Endothelial cell of umbilical vein (primary cell): ENCODE measurements around the gene VLDLR. TPM values are rescaled to one million over a fixed set of nuclear protein-coding genes. Genes with fewer than 3 reads are reported as not detected.

Experiments used
- BruUV-seq: library from RNA; stranded (reverse); fragments of 400-500 nt; replicated peaks from 2 replicates; lab custom pipeline; 2021; lab: Mats Ljungman, UMichigan
- CTCF ChIA-PET: fragments of 300-600, 350-600 bp; sonication (Branson Sonifier 250); formaldehyde crosslinking; loops from one replicate; lab custom pipeline; 2021; ENCODE audit warnings: antibody characterized with exemption, inconsistent platforms; lab: Charles Lee
- POLR2A ChIA-PET: fragments of 300-600, 350-600 bp; sonication (Branson Sonifier 250); formaldehyde crosslinking; loops from one replicate; lab custom pipeline; 2021; ENCODE audit warnings: antibody characterized with exemption, inconsistent platforms; lab: Charles Lee
- DNase-seq: peaks from one replicate; pipeline ENCODE4 v3.0.0-alpha.2; 2011; ENCODE audit warnings: low read depth, low spot score
- FAIRE-seq: peaks from 2 replicates; lab custom pipeline; 2011; peaks lifted over from hg19 to GRCh38; lab: Jason Lieb, UNC
- H2AFZ ChIP-seq: 2 replicates; pipeline ENCODE4 v1.6.0; 2012; ENCODE audit warnings: low read depth, low read length, control low read depth, inconsistent platforms
- H3K27ac ChIP-seq: 2 replicates; pipeline ENCODE4 v1.5.1; 2011; ENCODE audit warnings: low read depth, mild to moderate bottlenecking, control low read depth, low read length, moderate library complexity; ENCODE audit not compliant: insufficient read depth
- H3K27me3 ChIP-seq, 2 experiments: 2 replicates each; pipeline versions ENCODE4 v1.6.0 to v1.6.1; 2011; ENCODE audit warnings: low read length in 2 of 2, mixed read lengths in 1 of 2; ENCODE audit not compliant: control insufficient read depth in 2 of 2, insufficient read depth in 2 of 2
- H3K36me3 ChIP-seq, 2 experiments: 2 replicates in 1 of 2; 3 replicates in 1 of 2; pipeline ENCODE4 v1.5.1; 2011; ENCODE audit warnings: low read length in 2 of 2, mild to moderate bottlenecking in 1 of 2, moderate library complexity in 1 of 2; ENCODE audit not compliant: control insufficient read depth in 2 of 2, insufficient read depth in 2 of 2; ENCODE audit errors: extremely low read depth in 1 of 2
- H3K4me1 ChIP-seq: 3 replicates; pipeline ENCODE4 v1.5.1; 2011; ENCODE audit warnings: mild to moderate bottlenecking, low read length; ENCODE audit not compliant: control insufficient read depth, insufficient read depth; ENCODE audit errors: extremely low read depth
- H3K4me2 ChIP-seq: 2 replicates; pipeline ENCODE4 v1.6.1; 2011; ENCODE audit warnings: low read length, control low read depth, mixed read lengths; ENCODE audit not compliant: insufficient read depth
- H3K4me3 ChIP-seq, 3 experiments: fragments of 200-600 bp in 1 of 3; sonication (generic), shearing (Covaris generic) in 1 of 3; replicated peaks in 1 of 3; 2 replicates each; pipeline ENCODE4 v1.5.1; 2011 to 2016; ENCODE audit warnings: control low read depth in 3 of 3, low read length in 3 of 3, mild to moderate bottlenecking in 2 of 3, inconsistent platforms in 1 of 3, low read depth in 1 of 3, moderate library complexity in 1 of 3; ENCODE audit not compliant: insufficient read depth in 1 of 3
- H3K79me2 ChIP-seq: 2 replicates; pipeline ENCODE4 v1.6.0; 2012; ENCODE audit warnings: low read length, inconsistent platforms; ENCODE audit not compliant: control insufficient read depth, insufficient read depth
- H3K9ac ChIP-seq: replicated peaks from 2 replicates; pipeline ENCODE3; 2011; ENCODE audit warnings: low read length, control low read depth; ENCODE audit not compliant: insufficient read depth; ENCODE audit errors: extremely low read depth
- H3K9me1 ChIP-seq: replicated peaks from 3 replicates; pipeline ENCODE4 v1.6.0; 2011; ENCODE audit warnings: mild to moderate bottlenecking, low read length; ENCODE audit not compliant: control insufficient read depth, insufficient read depth; ENCODE audit errors: extremely low read depth
- H3K9me3 ChIP-seq: replicated peaks from 2 replicates; pipeline ENCODE4 v1.5.1; 2012; ENCODE audit warnings: low read length, inconsistent platforms; ENCODE audit not compliant: control insufficient read depth, insufficient read depth
- H4K20me1 ChIP-seq: replicated peaks from 2 replicates; pipeline ENCODE3; 2011; ENCODE audit warnings: mild to moderate bottlenecking, low read length; ENCODE audit not compliant: control insufficient read depth, insufficient read depth; ENCODE audit errors: extremely low read depth
- EZH2 ChIP-seq: IDR thresholded peaks from 2 replicates; pipeline ENCODE4 v1.6.1; 2012; ENCODE audit warnings: borderline replicate concordance, low read depth, mild to moderate bottlenecking, moderate library complexity, low read length, inconsistent platforms; ENCODE audit not compliant: severe bottlenecking
- FOS ChIP-seq: IDR thresholded peaks from 2 replicates; pipeline ENCODE4 v1.6.1; 2011; ENCODE audit warnings: mild to moderate bottlenecking, low read length, moderate library complexity, borderline replicate concordance; ENCODE audit not compliant: insufficient read depth
- GATA2 ChIP-seq: IDR thresholded peaks from 2 replicates; pipeline ENCODE4 v1.7.0; 2011; ENCODE audit warnings: low read depth, mild to moderate bottlenecking, moderate library complexity, mixed read lengths, low read length; ENCODE audit not compliant: insufficient read length, insufficient read depth
- JUN ChIP-seq: IDR thresholded peaks from 2 replicates; pipeline ENCODE4 v1.6.1; 2011; ENCODE audit warnings: borderline replicate concordance, low read depth; ENCODE audit not compliant: insufficient read length, insufficient read depth
- MYC ChIP-seq: IDR thresholded peaks from one replicate; pipeline ENCODE4 v1.6.1; 2011; ENCODE audit warnings: mild to moderate bottlenecking, low read depth, low read length
- POLR2A ChIP-seq: IDR thresholded peaks from 2 replicates; pipeline ENCODE4 v1.6.1; 2012; ENCODE audit warnings: low read depth, mild to moderate bottlenecking, control low read depth, low read length
- POLR2AphosphoS5 ChIP-seq: IDR thresholded peaks from 2 replicates; pipeline ENCODE4 v1.6.1; 2012; ENCODE audit warnings: low read depth, mild to moderate bottlenecking, control low read depth, low read length, moderate library complexity; ENCODE audit not compliant: insufficient read depth
- dilution Hi-C: fragments of 300-500 bp; cut with MboI; formaldehyde crosslinking; loops from one replicate; pipeline ENCODE4 v1.15.0; 2019; ENCODE audit warnings: low sequenced_read_pairs; ENCODE audit not compliant: extremely low pct_ligation_motif_present
- intact Hi-C: fragments of 100-400 bp; cut with micrococcal nuclease; formaldehyde crosslinking; loops from one replicate; pipeline ENCODE4 v1.10.0; 2022
- polyA plus RNA-seq, 4 experiments: library from polyadenylated mRNA; depleted of rRNA in 3 of 4; stranded (reverse) in 3 of 4; unstranded in 1 of 4; fragments of >200 nt; gene quantifications; 2 replicates each; pipeline versions ENCODE4 v1.2.1 to v1.2.3, GENCODE V29; 2011 to 2012; ENCODE audit warnings: missing spikeins in 1 of 4
- total RNA-seq: library from RNA; stranded (reverse); gene quantifications from 2 replicates; pipeline ENCODE4 v1.2.3, GENCODE V29; 2021
- TF ChIP-seq, protein P1 (sequence below), 2 donors: IDR thresholded peaks; 1 replicate in 1 of 2; 2 replicates in 1 of 2; pipeline ENCODE4 v1.5.1; 2011; ENCODE audit warnings: low read length in 2 of 2, mild to moderate bottlenecking in 2 of 2, moderate library complexity in 2 of 2, control low read depth in 1 of 2, inconsistent platforms in 1 of 2, low read depth in 1 of 2; ENCODE audit not compliant: insufficient read depth in 1 of 2; ENCODE audit errors: extremely low read depth in 1 of 2
- TF ChIP-seq, protein P2 (sequence below): IDR thresholded peaks from 2 replicates; pipeline ENCODE4 v1.6.1; 2011; ENCODE audit not compliant: insufficient read depth, insufficient read length

VLDLR gene
- total and polyA plus RNA-seq, 2 donors (not counting 3 experiments of a cell fraction or from before 2014, with no cell fraction given), result 0.47 to 2.5 TPM

DNA sequence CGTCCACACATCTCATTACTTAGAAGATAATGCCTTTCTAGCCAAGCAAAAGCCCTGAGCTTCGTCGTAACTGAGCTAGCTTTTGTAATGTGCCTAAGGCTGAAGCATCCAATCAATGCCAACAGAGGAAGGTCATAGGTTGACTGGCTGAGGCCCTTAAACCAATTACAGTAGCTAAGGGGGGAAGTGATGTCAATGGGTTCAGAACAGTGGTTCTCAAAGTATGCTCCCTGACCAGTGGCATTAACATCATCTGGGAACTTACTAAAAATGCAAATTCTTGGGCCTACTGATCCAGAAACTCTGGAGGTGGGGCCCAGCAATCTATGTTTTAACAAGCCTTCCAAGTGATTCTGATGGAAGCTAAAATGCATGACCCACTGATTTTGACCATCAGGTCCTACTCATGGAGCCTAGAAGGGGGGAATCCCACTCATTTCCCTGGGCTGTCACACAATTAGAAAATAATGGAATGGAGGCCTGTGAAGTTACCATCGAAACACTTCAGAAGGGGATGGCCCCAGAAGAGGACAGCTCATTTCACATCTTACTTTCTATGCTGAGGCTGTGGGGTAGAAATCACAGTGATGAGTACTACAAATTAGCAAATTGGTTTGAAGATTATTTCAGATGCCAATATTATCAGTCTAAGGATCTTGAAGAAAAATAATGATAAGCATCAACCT is 4.8 kb upstream of the VLDLR start:
- no peak overlapping the region for H2AFZ ChIP-seq

More for the DNA sequence above, 4.8 kb upstream of the VLDLR start:
- Histone ChIP-seq H3K4me3 (no peak overlapping the region), H3K27me3 (peaks cover 19 to 21% of the 10 kb centered on the region in 2 experiments), H3K9ac (no peak overlapping the region), H4K20me1 (no peaks in the 10 kb centered on the region), H3K4me1 (peaks cover 3% of the 10 kb centered on the region), H3K4me2 (no peak overlapping the region), H3K9me1 (no peaks in the 10 kb centered on the region), H3K79me2 (no peaks in the 10 kb centered on the region), H3K9me3 (no peaks in the 10 kb centered on the region), H3K36me3 (no peaks in the 10 kb centered on the region), H3K27ac (no peak overlapping the region)
- dilution Hi-C loops, result no loop called here
- POLR2A ChIA-PET, result no interaction called here
- CTCF ChIA-PET, result interaction anchor here (0.9 kb wide), 1 partner anchor 111 kb away, joined by 4 read pairs; no protein-coding TSS in a partner anchor
- no peak for TF ChIP-seq EZH2
- no peak for TF ChIP-seq POLR2AphosphoS5
- TF ChIP-seq, protein P1, sequence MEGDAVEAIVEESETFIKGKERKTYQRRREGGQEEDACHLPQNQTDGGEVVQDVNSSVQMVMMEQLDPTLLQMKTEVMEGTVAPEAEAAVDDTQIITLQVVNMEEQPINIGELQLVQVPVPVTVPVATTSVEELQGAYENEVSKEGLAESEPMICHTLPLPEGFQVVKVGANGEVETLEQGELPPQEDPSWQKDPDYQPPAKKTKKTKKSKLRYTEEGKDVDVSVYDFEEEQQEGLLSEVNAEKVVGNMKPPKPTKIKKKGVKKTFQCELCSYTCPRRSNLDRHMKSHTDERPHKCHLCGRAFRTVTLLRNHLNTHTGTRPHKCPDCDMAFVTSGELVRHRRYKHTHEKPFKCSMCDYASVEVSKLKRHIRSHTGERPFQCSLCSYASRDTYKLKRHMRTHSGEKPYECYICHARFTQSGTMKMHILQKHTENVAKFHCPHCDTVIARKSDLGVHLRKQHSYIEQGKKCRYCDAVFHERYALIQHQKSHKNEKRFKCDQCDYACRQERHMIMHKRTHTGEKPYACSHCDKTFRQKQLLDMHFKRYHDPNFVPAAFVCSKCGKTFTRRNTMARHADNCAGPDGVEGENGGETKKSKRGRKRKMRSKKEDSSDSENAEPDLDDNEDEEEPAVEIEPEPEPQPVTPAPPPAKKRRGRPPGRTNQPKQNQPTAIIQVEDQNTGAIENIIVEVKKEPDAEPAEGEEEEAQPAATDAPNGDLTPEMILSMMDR (IDR thresholded peaks at IDR 0.05; ENCODE audit: extremely low read depth in 1 of 2, insufficient read depth in 1 of 2, low read depth in 1 of 2, low read length in 2 of 2), result no peak
- TF ChIP-seq GATA2, result no peak
- no peak for TF ChIP-seq FOS
- no peak for TF ChIP-seq MYC
- no peak for TF ChIP-seq JUN
- TF ChIP-seq POLR2A, result no peak
- TF ChIP-seq, protein P2, sequence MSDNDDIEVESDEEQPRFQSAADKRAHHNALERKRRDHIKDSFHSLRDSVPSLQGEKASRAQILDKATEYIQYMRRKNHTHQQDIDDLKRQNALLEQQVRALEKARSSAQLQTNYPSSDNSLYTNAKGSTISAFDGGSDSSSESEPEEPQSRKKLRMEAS, result no peak
- FAIRE-seq (no peak), DNase-seq (no peak)
- BruUV-seq, result no TSS peak
- intact Hi-C loops, result no loop called here
